Mucosa of descending colon (tissue), 3 donors: ENCODE data around the gene GOLGA2. TPM values are rescaled to one million over a fixed set of nuclear protein-coding genes. Genes with fewer than 3 reads are reported as not detected.

Experiments
- ATAC-seq: fragments of 200-7000 bp; cut with Tn5 transposase; one replicate; pipeline ENCODE4 v1.9.1; 2020; ENCODE audit warnings: mild to moderate bottlenecking, moderate library complexity
- DNase-seq, 3 donors: peaks; one replicate each; pipeline ENCODE4 v3.0.0-alpha.2; 2020
- H3K36me3 ChIP-seq: fragments of 200-600 bp; one replicate; pipeline ENCODE4 v1.8.0; 2021; ENCODE audit warnings: low read depth, mild to moderate bottlenecking
- H3K4me1 ChIP-seq: fragments of 200-600 bp; one replicate; pipeline ENCODE4 v1.8.0; 2021; ENCODE audit warnings: low read depth, mild to moderate bottlenecking
- H3K4me3 ChIP-seq: fragments of 200-600 bp; one replicate; pipeline ENCODE4 v1.8.0; 2021; ENCODE audit warnings: mild to moderate bottlenecking
- H3K9me3 ChIP-seq: fragments of 200-600 bp; one replicate; pipeline ENCODE4 v1.8.0; 2021; ENCODE audit warnings: mild to moderate bottlenecking
- intact Hi-C, 2 donors: fragments of 100-400 bp; cut with DNase I in 1 of 2; cut with micrococcal nuclease in 1 of 2; formaldehyde crosslinking; loops; one replicate each; pipeline versions ENCODE4 v1.11.0 to v1.11.1; 2022; cut with DNase I, micrococcal nuclease
- total RNA-seq, 3 donors: library from RNA; stranded (reverse); fragmentation: NEBNext Ultra II Directional in 2 of 3; extraction: Animal tissue kit (Norgen Biotek cat#: 25700) in 2 of 3; gene quantifications; one replicate each; pipeline versions ENCODE4 v1.2.1 to v1.2.4, GENCODE V29; 2021 to 2023
- TF ChIP-seq, protein P1 (sequence below): fragments of 200-600 bp; IDR thresholded peaks from one replicate; pipeline ENCODE4 v1.8.0; 2022; ENCODE audit warnings: antibody characterized with exemption, mild to moderate bottlenecking
- donor health status: DM: no; HTN: no; CAD: no; lungs with moderate emphysema.
- donor health status: DM: no; HTN: no; CAD: no.
- donor health status: DM: no; HTN: yes; CAD: no.

Gene GOLGA2
- total RNA-seq, 3 donors from 2014 or later: 90.3 to 118 (median 96.5) TPM

DNA sequence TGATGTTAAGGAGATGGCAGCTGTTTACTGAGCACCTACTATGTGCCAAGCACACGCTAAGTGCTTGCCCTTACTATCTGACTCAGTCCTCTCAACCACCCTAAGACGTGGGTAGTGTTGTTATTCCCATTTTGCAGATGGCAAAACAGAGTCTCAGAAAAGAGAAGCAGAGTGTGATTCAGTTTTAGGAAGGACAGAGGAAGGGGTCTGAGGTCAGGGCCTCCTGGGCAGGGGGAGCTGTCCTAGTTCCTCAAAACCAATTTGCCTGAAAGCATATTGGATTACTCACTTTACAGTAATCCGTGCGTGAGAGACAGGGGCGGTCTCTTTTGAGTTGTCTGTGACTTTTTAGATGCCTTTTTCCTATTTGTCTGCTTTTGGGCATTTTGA, 49.4 kb downstream of the GOLGA2 start:
- no peaks in the 10 kb centered on the region for H3K4me1 ChIP-seq
- H3K9me3 ChIP-seq: no peaks in the 10 kb centered on the region
- no peak overlapping the region for H3K4me3 ChIP-seq
- intact Hi-C loops: no loop called here
- no peak for ATAC-seq
- DNase-seq: no peak
- TF ChIP-seq, protein P1, sequence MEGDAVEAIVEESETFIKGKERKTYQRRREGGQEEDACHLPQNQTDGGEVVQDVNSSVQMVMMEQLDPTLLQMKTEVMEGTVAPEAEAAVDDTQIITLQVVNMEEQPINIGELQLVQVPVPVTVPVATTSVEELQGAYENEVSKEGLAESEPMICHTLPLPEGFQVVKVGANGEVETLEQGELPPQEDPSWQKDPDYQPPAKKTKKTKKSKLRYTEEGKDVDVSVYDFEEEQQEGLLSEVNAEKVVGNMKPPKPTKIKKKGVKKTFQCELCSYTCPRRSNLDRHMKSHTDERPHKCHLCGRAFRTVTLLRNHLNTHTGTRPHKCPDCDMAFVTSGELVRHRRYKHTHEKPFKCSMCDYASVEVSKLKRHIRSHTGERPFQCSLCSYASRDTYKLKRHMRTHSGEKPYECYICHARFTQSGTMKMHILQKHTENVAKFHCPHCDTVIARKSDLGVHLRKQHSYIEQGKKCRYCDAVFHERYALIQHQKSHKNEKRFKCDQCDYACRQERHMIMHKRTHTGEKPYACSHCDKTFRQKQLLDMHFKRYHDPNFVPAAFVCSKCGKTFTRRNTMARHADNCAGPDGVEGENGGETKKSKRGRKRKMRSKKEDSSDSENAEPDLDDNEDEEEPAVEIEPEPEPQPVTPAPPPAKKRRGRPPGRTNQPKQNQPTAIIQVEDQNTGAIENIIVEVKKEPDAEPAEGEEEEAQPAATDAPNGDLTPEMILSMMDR: no peak
- no peaks in the 10 kb centered on the region for H3K36me3 ChIP-seq

DNA sequence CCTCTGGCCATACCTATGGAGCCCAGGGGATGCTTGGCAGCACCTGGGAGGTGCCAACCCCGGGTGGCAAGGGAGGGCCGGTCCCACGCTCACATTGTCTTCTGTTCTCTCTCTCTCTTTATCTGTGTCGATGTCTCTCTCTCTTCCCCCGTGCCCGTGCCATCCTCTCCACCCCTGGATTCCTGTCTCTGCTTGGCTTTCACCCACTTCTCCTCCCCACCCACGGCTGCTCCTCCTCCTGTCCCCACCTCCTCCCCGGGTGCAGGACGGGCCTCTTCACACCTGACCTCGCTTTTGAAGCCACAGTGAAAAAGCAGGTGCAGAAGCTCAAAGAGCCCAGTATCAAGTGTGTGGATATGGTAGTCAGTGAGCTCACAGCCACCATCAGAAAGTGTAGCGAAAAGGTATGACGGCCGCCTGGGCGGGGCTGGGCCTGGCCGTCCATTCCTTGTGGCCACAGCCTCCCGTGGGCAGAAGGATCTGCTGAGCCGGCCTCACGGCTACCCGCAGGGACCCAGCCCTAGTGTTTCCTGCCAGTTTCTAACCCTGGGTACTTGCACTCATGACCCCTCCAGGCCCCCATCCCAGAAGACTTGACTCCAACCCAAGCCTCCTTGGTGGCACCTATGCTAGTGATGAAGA, 49.9 kb downstream of the GOLGA2 start:
- TF ChIP-seq, protein P1: no peak
- intact Hi-C loops: no loop called here
- no peaks in the 10 kb centered on the region for H3K36me3 ChIP-seq
- ATAC-seq (no peak), DNase-seq (no peak)
- H3K4me1 ChIP-seq: no peaks in the 10 kb centered on the region
- no peak overlapping the region for H3K4me3 ChIP-seq
- no peaks in the 10 kb centered on the region for H3K9me3 ChIP-seq

DNA sequence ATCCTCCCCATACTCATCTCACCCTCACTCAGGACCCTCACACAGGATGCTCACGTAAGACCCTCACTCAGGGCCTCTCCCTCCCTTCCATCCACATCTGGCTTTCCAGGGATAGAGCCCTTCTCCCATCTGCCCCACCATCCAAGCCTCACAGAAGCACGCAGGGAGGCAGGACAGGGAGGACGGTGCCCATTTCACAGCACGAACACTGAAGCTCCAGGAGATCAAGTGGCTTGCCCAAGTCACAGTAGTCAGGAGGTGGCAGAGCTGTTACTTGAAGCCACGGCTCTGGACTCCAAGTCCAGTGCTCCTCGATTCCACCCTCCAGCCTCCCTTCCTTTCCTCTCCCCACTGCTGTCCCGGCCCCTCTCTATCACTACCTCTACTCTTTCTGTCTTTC, 50.9 kb downstream of the GOLGA2 start:
- TF ChIP-seq, protein P1: no peak
- intact Hi-C loops: no loop called here

DNA sequence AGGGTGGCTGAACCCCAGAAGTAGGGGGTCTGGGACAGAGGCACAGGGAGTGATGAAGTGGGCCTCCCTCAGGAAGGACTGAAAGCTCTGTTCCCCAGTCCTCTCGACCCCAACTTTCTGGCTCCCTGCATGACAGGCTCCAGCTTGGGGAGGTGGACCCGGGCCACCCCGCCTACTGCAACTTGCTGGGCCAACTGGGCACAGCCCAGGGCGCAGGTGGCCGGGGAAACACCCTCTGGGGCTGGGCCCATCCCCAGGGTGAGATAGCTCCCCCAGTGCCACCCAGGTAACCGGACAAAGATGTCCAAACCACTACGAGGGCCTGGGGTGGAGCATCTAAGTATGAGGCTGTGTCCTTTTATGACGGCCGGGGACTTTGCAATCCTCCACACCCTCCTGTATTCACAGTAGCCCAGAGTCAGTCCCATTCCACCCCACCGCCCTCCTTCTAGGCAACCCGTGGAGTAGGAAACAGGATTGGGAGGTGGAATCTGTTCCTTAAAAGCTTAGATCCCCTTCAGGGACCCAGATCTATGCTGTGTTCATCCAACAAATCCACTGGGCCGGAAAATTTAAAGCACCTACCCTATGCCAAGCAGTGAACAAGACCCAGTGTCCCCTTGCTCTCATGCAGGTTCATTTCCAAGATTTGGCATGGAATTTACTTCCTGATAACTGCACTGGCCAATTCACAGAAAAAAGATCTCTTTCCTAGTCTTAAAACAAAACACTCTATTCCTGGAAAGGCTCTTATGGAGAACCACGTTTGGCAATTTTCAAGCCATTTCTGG, 52.7 kb downstream of the GOLGA2 start:
- Histone ChIP-seq H3K4me3 (no peak overlapping the region), H3K4me1 (peaks cover 4% of the 10 kb centered on the region), H3K36me3 (no peaks in the 10 kb centered on the region), H3K9me3 (no peaks in the 10 kb centered on the region)
- TF ChIP-seq, protein P1: no peak
- intact Hi-C loops: no loop called here
- DNase-seq (no peak), ATAC-seq (no peak)

More for the DNA sequence above, 50.9 kb downstream of the GOLGA2 start:
- H3K36me3 ChIP-seq: no peaks in the 10 kb centered on the region
- no peak for DNase-seq
- no peaks in the 10 kb centered on the region for H3K4me1 ChIP-seq
- no peak for ATAC-seq
- H3K9me3 ChIP-seq: no peaks in the 10 kb centered on the region
- no peak overlapping the region for H3K4me3 ChIP-seq

DNA sequence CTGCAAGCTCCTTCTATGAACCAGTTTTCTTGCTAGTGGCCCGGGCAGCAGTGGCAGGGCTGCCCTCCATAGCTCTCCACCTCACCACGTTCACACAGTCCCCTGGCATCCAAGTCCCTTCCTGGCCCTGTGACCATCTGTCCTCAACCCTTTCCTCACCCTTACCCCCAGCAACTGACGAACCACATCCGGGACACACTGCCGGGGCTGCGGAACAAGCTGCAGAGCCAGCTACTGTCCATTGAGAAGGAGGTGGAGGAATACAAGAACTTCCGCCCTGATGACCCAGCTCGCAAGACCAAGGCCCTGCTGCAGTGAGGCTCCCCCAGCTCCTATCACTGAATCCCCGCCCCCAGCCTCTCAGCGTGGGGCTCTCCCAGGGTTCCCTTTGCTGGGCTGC, 53.8 kb downstream of the GOLGA2 start:
- no peaks in the 10 kb centered on the region for H3K36me3 ChIP-seq
- H3K4me3 ChIP-seq: no peak overlapping the region
- H3K4me1 ChIP-seq: peaks cover 9% of the 10 kb centered on the region
- ATAC-seq (no peak), DNase-seq (no peak)
- TF ChIP-seq, protein P1: no peak
- no peaks in the 10 kb centered on the region for H3K9me3 ChIP-seq
- intact Hi-C loops: no loop called here
